Brain microvascular endothelial cell (primary cell): ENCODE results near the gene HMCN1.
"Not testable (repeated sequence)": the region's sequence is repeated elsewhere in the genome, so short reads cannot be mapped to it uniquely, and the experiment has no call there.

Experiments
- DNase-seq: peaks from one replicate; pipeline ENCODE4 v3.0.0-alpha.2; 2020
- H3K27ac ChIP-seq: fragments of 250-450 bp; sonication (Bioruptor Pico); 2 replicates; pipeline ENCODE4 v1.5.1; 2020; ENCODE audit warnings: mild to moderate bottlenecking, moderate library complexity
- H3K27me3 ChIP-seq: fragments of 250-450 bp; sonication (Bioruptor Pico); replicated peaks from 2 replicates; pipeline ENCODE4 v1.5.1; 2020; ENCODE audit warnings: mild to moderate bottlenecking
- H3K36me3 ChIP-seq: fragments of 250-450 bp; sonication (Bioruptor Pico); replicated peaks from 2 replicates; pipeline ENCODE4 v1.5.1; 2020; ENCODE audit warnings: mild to moderate bottlenecking
- H3K4me3 ChIP-seq: 2 replicates; pipeline ENCODE4 v1.5.1; 2011; ENCODE audit warnings: low read depth, mild to moderate bottlenecking, control low read depth, low read length, moderate library complexity
- in situ Hi-C: cut with HindIII; loops from 2 replicates; pipeline ENCODE4 v1.10.0; 2017; ENCODE audit warnings: low sequenced_read_pairs, low pct_ligation_motif_present
- TF ChIP-seq, protein P1 (sequence below): IDR thresholded peaks from 2 replicates; pipeline ENCODE4 v1.5.1; 2011; ENCODE audit warnings: low read depth, mild to moderate bottlenecking, moderate library complexity, low read length, control low read depth, inconsistent platforms; ENCODE audit errors: missing control alignments

Gene HMCN1

DNA sequence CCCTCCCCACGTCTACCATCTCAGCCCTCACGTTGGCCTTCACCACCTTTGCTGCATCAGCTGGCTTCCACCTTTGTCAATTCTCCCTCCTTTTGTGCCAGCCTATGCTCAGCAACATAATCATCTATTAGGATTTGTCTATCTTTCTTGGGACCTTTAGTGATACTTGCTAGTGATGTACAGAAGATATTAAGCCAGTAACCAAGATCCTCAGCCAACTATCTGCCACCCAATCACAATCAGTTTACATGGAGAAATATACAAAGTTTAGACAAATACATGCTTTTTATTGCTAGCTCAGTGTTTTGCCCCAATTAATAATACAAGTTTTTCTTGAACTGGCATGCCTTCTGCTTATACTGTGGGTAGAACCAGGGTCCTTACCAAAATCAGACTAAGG is 468.6 kb downstream of the HMCN1 start:
- Histone ChIP-seq H3K4me3 (no peak overlapping the region), H3K27ac (no peak overlapping the region), H3K36me3 (no peaks in the 10 kb centered on the region), H3K27me3 (no peaks in the 10 kb centered on the region)
- TF ChIP-seq, protein P1, sequence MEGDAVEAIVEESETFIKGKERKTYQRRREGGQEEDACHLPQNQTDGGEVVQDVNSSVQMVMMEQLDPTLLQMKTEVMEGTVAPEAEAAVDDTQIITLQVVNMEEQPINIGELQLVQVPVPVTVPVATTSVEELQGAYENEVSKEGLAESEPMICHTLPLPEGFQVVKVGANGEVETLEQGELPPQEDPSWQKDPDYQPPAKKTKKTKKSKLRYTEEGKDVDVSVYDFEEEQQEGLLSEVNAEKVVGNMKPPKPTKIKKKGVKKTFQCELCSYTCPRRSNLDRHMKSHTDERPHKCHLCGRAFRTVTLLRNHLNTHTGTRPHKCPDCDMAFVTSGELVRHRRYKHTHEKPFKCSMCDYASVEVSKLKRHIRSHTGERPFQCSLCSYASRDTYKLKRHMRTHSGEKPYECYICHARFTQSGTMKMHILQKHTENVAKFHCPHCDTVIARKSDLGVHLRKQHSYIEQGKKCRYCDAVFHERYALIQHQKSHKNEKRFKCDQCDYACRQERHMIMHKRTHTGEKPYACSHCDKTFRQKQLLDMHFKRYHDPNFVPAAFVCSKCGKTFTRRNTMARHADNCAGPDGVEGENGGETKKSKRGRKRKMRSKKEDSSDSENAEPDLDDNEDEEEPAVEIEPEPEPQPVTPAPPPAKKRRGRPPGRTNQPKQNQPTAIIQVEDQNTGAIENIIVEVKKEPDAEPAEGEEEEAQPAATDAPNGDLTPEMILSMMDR = no peak
- in situ Hi-C loops = no loop called here
- no peak for DNase-seq

DNA sequence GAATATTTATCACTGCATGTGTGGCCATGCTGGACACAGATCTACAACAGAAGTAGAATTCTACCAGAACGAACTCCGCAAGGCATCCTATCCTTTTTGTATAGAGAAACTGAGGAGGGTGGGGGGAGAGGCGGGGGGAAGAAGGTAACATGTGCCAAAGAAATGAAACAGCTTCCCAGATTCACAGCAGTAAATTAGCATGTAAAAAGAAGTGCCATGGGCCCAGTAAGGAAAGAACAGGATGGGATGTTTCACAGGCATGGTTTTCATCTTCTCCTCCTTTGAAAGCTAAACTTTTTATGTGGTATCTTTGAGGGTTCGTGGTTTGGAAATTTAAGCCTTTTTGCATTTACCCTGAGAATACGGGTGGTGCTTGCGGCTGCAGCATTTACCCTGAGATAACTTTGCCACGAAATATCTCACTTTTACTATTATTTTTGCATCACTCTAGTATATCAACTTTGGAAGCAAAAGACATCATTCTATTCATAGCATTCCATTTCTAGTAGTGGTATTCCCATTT is 471.9 kb downstream of the HMCN1 start:
- TF ChIP-seq, protein P1 = no peak
- Histone ChIP-seq H3K4me3 (no peak overlapping the region), H3K27me3 (no peaks in the 10 kb centered on the region), H3K36me3 (no peaks in the 10 kb centered on the region), H3K27ac (no peak overlapping the region)
- no peak for DNase-seq
- in situ Hi-C loops = no loop called here

DNA sequence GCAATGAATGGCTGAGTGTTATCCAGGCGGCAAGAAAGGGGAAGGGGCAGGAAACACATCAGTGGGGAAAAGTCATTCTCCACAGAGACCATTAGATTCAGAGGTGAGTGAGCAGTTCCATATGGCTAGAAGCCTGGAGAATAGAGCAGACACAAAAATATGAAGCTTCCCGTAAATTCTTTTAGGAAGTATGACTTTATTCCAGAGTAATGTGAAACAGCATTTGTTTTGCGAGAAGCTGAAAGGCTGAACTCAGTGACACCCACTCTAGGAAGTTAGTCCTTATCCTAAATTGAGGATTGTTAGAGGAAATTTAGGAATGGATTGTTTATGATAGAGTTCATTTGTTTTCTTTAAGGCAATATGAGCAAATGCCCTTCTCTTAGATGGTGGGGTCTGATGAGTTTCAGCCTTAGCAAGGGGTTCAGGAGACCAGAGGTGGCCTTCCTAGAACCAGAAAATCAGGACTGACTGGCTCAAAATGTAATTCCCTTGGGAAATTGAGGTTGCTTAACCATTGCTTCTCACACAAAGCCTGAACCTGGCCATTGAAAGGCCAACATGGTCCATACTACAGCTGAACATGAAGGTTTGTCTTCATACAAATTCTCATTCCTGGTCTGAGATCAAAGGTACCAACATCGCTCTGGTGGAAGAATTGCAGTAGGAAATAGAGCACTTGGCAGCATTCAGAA is 473.3 kb downstream of the HMCN1 start:
- no peak overlapping the region for H3K4me3 ChIP-seq

DNA sequence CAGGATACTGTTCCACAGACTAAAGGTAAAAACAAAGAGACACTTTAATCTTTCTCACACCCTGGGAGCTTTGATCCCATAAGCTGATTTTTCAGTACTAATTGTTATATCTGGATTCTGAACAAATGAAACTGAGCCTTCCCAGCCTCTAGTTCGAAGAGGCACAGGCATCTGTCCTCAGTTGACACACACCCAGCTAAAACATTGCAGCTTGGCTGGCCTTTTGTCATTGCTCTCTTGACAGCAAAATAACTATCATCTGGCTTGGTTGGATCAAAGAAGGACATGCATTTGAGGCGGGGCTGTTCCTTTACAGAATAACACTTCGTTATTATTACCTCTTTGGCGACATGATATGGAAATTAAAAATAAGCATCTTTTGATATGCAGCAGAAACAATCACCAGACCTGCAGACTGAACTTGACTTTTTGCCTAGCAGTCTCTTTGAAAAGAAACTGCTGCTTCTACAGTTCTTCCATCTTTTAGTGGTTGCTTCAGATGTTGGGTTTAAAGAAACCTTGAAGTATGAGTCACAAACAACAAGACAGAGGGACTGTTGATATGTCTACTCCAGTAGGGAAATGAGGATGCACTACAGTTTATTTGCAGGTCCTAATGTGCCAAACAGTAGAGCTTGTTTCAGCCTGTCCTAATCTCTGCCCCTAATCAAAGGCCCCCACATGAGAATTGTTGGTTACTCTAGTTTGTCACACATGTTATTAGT is 474.4 kb downstream of the HMCN1 start:
- Histone ChIP-seq H3K27me3 (no peaks in the 10 kb centered on the region), H3K4me3 (no peak overlapping the region), H3K27ac (no peak overlapping the region), H3K36me3 (no peaks in the 10 kb centered on the region)
- in situ Hi-C loops = no loop called here
- TF ChIP-seq, protein P1 = no peak
- no peak for DNase-seq

More for the DNA sequence above, 473.3 kb downstream of the HMCN1 start:
- no peak for DNase-seq
- H3K27ac ChIP-seq = no peak overlapping the region
- H3K36me3 ChIP-seq = no peaks in the 10 kb centered on the region
- no peaks in the 10 kb centered on the region for H3K27me3 ChIP-seq
- in situ Hi-C loops = no loop called here
- TF ChIP-seq, protein P1 = no peak

DNA sequence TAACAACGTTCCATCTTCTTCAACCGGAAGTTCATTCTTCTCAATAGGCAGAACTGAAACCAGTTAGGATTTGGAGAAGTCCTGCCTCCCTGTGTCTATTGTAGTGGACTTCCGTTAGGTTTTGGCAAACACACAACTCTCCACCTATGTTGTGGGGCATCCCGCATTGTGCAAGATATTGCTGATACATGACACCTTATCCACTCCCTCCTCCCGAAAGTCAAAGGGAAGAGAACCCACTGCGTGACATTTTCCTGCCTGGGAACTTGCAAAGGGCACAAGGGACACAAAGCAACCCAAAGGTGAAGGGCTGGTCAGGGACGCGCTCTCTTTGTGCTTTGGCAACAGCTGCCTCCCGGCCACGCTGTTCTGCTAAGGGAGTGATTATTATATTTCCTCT is 476.1 kb downstream of the HMCN1 start:
- TF ChIP-seq, protein P1 = no peak
- DNase-seq = no peak
- H3K36me3 ChIP-seq = no peaks in the 10 kb centered on the region
- no peaks in the 10 kb centered on the region for H3K27me3 ChIP-seq
- in situ Hi-C loops = no loop called here
- no peak overlapping the region for H3K27ac ChIP-seq
- H3K4me3 ChIP-seq = no peak overlapping the region

DNA sequence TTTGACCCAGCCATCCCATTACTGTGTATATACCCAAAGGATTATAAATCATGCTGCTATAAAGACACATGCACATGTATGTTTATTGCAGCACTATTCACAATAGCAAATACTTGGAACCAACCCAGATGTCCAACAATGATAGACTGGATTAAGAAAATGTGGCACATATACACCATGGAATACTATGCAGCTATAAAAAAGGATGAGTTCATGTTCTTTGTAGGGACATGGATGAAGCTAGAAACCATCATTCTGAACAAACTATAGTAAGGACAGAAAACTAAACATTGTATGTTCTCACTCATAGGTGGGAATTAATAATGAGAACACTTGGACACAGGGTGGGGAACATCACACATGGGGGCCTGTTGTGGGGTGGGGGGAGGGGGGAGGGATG is 477.4 kb downstream of the HMCN1 start:
- H3K27me3 ChIP-seq, H3K4me3 ChIP-seq, DNase-seq, in situ Hi-C loops, H3K27ac ChIP-seq, H3K36me3 ChIP-seq: not testable (repeated sequence)
